Measurements from ENCODE around the gene MRPL36.

DNA sequence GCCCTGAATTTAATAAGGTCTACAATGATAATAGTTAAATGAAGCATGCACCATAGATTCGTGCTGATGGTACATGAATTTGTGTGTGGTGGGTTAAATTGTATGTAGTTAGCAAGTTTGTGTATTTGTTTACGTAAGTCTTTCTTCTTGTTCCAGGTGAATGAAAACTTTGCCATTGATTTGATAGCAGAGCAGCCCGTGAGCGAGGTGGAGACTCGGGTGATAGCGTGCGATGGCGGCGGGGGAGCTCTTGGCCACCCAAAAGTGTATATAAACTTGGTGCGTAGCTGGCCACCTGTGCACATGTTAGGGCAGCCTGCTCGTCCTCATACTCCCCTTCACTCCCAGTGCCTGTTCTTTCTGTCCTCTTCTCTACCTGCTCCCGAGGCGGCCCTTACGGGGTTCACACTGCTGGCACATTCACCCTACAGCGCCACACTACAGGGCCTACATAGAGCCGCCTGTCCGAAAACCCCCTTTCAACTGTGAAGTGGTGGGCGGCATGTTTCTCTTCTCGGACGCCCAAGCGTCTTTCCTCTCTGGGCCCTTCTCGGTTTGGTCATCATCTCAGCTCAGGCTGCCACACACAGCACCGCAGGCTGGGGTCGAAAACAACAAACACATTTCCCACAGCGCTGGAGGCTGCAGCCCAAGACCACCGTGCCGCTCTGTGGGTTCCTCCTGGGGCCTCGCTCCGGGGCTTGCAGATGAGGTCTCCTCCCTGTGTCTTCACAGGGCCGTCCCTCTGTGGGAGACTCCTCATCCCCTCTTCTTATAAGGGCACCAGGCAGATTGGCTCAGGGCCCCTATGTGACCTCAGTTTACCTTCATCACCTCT lies 14.8 kb upstream of the MRPL36 start:
- TF ChIP-seq, protein P1, sequence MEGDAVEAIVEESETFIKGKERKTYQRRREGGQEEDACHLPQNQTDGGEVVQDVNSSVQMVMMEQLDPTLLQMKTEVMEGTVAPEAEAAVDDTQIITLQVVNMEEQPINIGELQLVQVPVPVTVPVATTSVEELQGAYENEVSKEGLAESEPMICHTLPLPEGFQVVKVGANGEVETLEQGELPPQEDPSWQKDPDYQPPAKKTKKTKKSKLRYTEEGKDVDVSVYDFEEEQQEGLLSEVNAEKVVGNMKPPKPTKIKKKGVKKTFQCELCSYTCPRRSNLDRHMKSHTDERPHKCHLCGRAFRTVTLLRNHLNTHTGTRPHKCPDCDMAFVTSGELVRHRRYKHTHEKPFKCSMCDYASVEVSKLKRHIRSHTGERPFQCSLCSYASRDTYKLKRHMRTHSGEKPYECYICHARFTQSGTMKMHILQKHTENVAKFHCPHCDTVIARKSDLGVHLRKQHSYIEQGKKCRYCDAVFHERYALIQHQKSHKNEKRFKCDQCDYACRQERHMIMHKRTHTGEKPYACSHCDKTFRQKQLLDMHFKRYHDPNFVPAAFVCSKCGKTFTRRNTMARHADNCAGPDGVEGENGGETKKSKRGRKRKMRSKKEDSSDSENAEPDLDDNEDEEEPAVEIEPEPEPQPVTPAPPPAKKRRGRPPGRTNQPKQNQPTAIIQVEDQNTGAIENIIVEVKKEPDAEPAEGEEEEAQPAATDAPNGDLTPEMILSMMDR (conservative IDR thresholded peaks at IDR 0.05) = no peak
- no peak for TF ChIP-seq ZFX (IDR thresholded peaks at IDR 0.05)

All from C4-2B (cell line).